RWPE1 (cell line): ENCODE results near the gene GRID2.
A peak's percentile ranks its signal among the peaks of the same experiment; 100 is the strongest.

Source experiments
- CTCF ChIA-PET: fragments of 350-600 bp; sonication (Branson Sonifier 250); formaldehyde crosslinking; extraction: SDS; loops from one replicate; lab custom pipeline; 2021; lab: Yijun Ruan, JAX
- POLR2A ChIA-PET: fragments of 400-600 bp; formaldehyde crosslinking; extraction: SDS; loops from one replicate; lab custom pipeline; 2020; ENCODE audit warnings: antibody characterized with exemption; ENCODE audit not compliant: low non-redundant PET; lab: Yijun Ruan, JAX
- DNase-seq: peaks from one replicate; pipeline ENCODE4 v3.0.0; 2012; ENCODE audit warnings: low spot score
- H3K27ac ChIP-seq: fragments of 450-650 bp; 2 replicates; pipeline ENCODE4 v1.5.1; 2017
- TF ChIP-seq, protein P1 (sequence below): fragments of 450-650 bp; conservative IDR thresholded peaks from 2 replicates; pipeline ENCODE4 v1.5.1; 2017; ENCODE audit warnings: low read depth, mild to moderate bottlenecking

The GRID2 gene

DNA sequence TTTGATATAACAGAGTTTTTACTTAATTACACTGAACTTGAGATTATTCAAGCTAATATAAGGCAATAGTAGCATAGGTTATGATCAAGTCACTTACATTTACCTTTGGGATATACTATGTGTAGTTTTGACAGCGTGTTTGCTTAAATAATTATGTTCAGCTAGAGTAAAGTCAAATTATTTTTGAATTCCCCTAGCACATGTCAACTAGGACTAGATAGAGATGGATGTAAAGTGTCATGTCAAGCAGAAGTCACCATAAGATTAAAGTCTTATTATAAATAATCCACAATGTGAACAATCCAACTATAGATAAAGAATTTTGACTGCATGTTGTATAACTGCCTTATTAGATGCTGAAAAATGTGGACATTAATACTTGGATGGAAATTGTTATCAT is 665.2 kb downstream of the GRID2 start:
- TF ChIP-seq, protein P1, sequence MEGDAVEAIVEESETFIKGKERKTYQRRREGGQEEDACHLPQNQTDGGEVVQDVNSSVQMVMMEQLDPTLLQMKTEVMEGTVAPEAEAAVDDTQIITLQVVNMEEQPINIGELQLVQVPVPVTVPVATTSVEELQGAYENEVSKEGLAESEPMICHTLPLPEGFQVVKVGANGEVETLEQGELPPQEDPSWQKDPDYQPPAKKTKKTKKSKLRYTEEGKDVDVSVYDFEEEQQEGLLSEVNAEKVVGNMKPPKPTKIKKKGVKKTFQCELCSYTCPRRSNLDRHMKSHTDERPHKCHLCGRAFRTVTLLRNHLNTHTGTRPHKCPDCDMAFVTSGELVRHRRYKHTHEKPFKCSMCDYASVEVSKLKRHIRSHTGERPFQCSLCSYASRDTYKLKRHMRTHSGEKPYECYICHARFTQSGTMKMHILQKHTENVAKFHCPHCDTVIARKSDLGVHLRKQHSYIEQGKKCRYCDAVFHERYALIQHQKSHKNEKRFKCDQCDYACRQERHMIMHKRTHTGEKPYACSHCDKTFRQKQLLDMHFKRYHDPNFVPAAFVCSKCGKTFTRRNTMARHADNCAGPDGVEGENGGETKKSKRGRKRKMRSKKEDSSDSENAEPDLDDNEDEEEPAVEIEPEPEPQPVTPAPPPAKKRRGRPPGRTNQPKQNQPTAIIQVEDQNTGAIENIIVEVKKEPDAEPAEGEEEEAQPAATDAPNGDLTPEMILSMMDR = no peak
- POLR2A ChIA-PET = no interaction called here
- H3K27ac ChIP-seq = no peak overlapping the region
- no peak for DNase-seq
- CTCF ChIA-PET = no interaction called here

DNA sequence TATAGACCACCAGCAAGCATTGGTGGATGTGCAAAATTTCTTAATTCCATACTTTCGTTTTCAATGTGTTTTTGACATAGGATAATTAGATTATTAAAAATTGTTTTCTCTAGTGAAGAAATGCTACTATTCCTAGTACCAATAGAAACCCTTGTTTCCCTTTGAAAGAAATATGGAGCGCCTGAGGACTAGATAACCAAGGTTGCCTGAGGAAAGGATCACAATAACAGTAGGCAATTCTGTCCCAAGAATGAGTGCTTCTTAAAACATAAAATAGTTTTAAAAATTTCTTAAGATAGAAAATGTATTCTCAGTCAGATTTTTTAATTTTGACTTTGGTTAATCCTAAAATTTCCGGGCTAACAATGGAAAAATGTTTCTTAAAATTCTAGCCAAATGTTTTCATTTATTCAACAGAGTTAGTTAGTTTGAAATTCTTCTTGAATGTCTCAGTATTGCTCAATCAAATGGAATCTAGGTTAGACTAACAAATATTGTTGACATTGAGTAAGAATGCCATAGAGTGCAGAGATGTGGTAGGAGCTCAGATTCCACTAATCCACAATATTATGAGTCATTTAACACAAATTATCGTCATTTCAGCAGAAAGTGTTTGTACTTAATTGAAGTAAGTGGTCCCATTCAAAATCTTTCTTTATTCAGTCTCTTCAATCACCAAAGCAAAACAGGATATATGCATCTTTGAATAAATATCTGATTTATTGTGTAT is 666.0 kb downstream of the GRID2 start:
- CTCF ChIA-PET = no interaction called here
- H3K27ac ChIP-seq = no peak overlapping the region
- POLR2A ChIA-PET = no interaction called here
- TF ChIP-seq, protein P1 = no peak
- peak; percentile 78 for DNase-seq

DNA sequence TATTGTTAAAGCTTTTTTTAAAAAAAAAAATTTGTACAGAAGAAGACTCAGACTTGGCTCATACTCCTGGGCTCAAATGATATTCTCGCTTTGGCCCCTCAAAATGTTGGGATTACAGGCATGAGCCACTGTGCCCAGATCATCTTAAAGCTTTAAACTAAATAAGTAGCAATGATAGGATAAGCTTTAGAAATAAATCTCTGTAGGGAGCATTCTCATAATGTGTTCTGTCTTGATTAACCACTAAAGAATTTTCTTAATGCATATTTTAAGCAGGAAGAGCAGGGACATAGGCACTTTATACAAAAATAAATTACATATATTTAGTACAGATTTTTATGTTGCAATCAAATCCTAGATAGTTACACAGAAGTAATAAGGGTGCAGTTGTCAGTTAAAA is 667.2 kb downstream of the GRID2 start:
- no peak for DNase-seq
- ChIA-PET CTCF (interaction anchor here (0.6 kb wide), 1 partner anchor 408 kb away, joined by 3 read pairs; no protein-coding TSS in a partner anchor), POLR2A (no interaction called here)
- no peak overlapping the region for H3K27ac ChIP-seq
- TF ChIP-seq, protein P1 = no peak

DNA sequence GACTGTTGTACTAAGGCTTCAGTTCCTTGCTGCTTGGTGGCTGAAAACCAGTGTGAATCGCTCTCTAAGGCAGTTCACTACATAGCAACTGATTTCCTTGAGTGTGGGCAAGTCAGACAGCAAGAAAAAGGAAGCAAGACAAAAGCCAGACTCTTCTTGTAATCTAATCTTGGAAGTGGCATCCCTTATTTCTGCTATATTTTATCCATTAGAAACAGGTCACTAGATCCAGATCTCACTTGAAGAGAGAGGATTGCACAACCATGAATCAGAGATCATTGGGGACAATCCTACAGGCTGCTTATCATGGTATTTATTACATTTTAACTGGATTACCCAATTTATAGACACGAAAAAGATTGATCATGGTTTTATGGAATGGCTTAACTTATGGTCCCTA is 684.5 kb downstream of the GRID2 start:
- TF ChIP-seq, protein P1 = no peak
- no peak for DNase-seq
- POLR2A ChIA-PET = no interaction called here
- H3K27ac ChIP-seq = no peak overlapping the region
- CTCF ChIA-PET = no interaction called here

DNA sequence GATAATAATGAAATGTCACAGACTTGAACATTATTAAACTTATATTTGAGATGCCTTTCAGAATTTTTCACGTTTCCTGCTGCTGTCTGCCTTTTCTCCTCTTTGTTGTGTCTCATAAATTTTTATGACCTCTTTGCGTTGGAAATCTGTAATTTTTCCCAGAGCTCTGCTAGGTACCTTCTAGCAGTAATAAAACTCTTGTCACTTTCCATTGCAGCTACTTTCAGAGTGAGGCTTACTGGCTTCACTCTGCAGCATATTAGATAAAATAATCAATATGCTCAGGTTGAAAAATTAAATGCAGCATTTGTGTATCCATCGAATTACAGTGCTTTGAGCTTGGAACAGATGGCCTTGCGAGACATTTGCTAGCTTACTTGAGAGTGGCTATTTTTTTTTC is 689.0 kb downstream of the GRID2 start:
- no peak overlapping the region for H3K27ac ChIP-seq
- TF ChIP-seq, protein P1 = no peak
- POLR2A ChIA-PET = no interaction called here
- CTCF ChIA-PET = no interaction called here
- no peak for DNase-seq

DNA sequence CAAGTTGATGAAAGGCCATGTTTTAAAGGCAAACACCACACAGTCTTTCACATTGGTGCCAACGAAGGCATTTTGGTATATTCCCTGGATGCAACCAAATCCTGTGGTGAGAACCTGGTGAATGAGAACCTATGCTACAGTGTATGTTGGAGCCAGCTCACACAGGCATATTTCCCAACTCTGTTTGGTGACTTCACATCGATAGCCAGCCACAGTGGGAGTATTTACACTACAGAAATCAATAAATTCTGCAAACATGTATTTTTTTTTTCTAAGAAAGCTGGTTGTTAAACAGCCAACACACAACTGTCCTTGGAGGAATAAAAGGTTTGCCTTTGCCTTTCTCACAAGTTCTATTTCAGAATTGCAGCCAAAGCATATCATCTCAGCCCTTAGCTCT is 691.0 kb downstream of the GRID2 start:
- no peak overlapping the region for H3K27ac ChIP-seq
- TF ChIP-seq, protein P1 = no peak
- POLR2A ChIA-PET = no interaction called here
- no peak for DNase-seq
- CTCF ChIA-PET = interaction anchor here (0.6 kb wide), 1 partner anchor 257 kb away, joined by 9 read pairs; no protein-coding TSS in a partner anchor
